Neural crest cell (in vitro differentiated cells): ENCODE measurements around the gene OR5H2. TPM values are rescaled to one million over a fixed set of nuclear protein-coding genes. Genes with fewer than 3 reads are reported as not detected.
"Not testable (repeated sequence)": the region's sequence is repeated elsewhere in the genome, so short reads cannot be mapped to it uniquely, and the experiment has no call there.

Experiments used
- DNase-seq: peaks from one replicate; pipeline ENCODE4 v3.0.0; 2021; ENCODE audit warnings: low read depth, mixed read lengths, low spot score
- H3K27ac Mint-ChIP-seq: one replicate; pipeline ENCODE4 v1.8.0; 2021; ENCODE audit warnings: mild to moderate bottlenecking, mixed read lengths; ENCODE audit not compliant: unreplicated experiment
- H3K27me3 Mint-ChIP-seq: 2 replicates; pipeline ENCODE4 v1.8.0; 2021; ENCODE audit warnings: low read depth, mild to moderate bottlenecking, mixed read lengths
- H3K36me3 Mint-ChIP-seq: 2 replicates; pipeline ENCODE4 v1.8.0; 2021; ENCODE audit warnings: low read depth, mild to moderate bottlenecking, mixed read lengths
- H3K4me1 Mint-ChIP-seq: 2 replicates; pipeline ENCODE4 v1.8.0; 2021; ENCODE audit warnings: mixed read lengths
- H3K4me3 Mint-ChIP-seq: one replicate; pipeline ENCODE4 v1.8.0; 2021; ENCODE audit warnings: mild to moderate bottlenecking, mixed read lengths
- H3K9me3 Mint-ChIP-seq: 2 replicates; pipeline ENCODE4 v1.8.0; 2021; ENCODE audit warnings: mixed read lengths
- long read RNA-seq: library from polyadenylated mRNA; unstranded; transcript quantifications from one replicate; pipeline ENCODE4 v2.0.0, GENCODE V29; 2020
- total RNA-seq: library from RNA; stranded (reverse); gene quantifications from 2 replicates; pipeline ENCODE4 v1.2.1, GENCODE V29; 2021
- TF ChIP-seq, protein P1 (sequence below): fragments of 200-600 bp; sonication (generic); conservative IDR thresholded peaks from 2 replicates; pipeline ENCODE4 v1.5.0; 2021; ENCODE audit warnings: antibody characterized with exemption, mild to moderate bottlenecking

The OR5H2 gene
- not detected in 2 replicates for total RNA-seq
- long read RNA-seq, result 0 reads

DNA sequence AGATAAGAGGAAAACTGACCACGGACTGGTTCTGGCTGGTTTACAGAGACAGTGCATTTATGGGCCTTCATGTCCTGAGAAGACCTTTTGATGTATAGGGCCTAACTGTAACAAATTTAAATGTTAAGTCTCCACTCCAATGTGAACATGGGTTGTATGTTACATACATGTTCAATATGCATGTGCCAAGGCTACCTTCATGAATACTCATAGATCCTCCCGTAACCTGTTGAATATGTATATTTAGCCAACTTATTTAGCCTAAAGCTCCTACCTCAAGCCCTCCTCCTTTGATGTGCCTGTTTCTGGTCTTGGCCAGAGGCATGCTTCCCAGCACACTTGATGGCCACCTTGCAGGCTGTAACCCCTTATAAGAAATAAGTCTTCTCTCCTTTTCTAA is at the start of gene OR5H2:
TSS of gene OR5H2 (plus strand) at position 301 of the 400 bp plus-strand sequence. CDS start 398 bp downstream, outside the sequence.
- Mint-ChIP-seq H3K27ac (no peak within 1 kb of the TSS), H3K9me3 (no peaks in the 10 kb centered on the region), H3K27me3 (peaks cover 4% of the 10 kb centered on the region), H3K4me1 (no peaks in the 10 kb centered on the region), H3K36me3 (no peaks in the 10 kb centered on the region), H3K4me3 (no peak within 1 kb of the TSS)
- DNase-seq, result no peak
- TF ChIP-seq, protein P1, sequence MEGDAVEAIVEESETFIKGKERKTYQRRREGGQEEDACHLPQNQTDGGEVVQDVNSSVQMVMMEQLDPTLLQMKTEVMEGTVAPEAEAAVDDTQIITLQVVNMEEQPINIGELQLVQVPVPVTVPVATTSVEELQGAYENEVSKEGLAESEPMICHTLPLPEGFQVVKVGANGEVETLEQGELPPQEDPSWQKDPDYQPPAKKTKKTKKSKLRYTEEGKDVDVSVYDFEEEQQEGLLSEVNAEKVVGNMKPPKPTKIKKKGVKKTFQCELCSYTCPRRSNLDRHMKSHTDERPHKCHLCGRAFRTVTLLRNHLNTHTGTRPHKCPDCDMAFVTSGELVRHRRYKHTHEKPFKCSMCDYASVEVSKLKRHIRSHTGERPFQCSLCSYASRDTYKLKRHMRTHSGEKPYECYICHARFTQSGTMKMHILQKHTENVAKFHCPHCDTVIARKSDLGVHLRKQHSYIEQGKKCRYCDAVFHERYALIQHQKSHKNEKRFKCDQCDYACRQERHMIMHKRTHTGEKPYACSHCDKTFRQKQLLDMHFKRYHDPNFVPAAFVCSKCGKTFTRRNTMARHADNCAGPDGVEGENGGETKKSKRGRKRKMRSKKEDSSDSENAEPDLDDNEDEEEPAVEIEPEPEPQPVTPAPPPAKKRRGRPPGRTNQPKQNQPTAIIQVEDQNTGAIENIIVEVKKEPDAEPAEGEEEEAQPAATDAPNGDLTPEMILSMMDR, result no peak

DNA sequence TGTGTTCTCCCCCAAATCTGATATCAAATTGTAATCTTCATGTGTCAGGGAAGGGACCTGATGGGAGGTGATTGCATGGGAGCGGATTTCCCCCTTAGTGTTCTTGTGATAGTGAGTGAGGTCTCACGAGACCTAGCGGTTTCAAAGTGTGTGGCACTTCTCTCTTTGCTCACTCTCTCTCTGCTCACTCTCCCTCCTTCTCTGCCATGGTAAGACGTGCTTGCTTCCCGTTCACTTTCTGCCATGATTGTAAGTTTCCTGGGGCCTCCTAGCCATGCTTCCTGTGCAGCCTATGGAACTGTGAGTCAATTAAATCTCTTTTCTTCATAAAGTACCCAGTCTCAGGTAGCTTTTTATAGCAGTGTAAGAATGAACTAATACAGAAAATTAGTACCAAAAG is 48.8 kb upstream of the OR5H2 start:
- Mint-ChIP-seq H3K4me1 (no peaks in the 10 kb centered on the region), H3K27me3 (no peaks in the 10 kb centered on the region), H3K9me3 (no peaks in the 10 kb centered on the region), H3K27ac (no peak overlapping the region), H3K4me3 (no peak overlapping the region), H3K36me3 (no peaks in the 10 kb centered on the region)
- DNase-seq, result no peak
- TF ChIP-seq, protein P1, result no peak

DNA sequence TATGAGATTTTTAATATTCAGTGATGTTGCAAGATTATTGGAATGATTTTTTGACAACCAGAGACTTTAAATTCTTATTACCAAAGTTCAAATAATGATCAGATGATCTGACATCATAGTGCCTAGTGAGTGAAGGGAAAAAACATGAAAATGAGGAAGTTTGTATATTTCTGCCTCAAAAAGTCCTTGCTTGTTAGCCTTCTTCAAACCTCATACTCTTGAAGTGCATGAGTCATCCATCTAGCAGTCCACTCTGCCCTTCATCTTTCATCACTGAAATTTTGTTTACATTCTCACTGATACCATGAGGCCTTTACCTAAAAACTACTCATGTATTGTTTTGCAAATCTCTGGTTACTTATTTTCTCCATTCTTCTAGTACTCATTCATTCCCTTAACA is 42.2 kb upstream of the OR5H2 start:
- no peaks in the 10 kb centered on the region for H3K27me3 Mint-ChIP-seq
- no peak overlapping the region for H3K4me3 Mint-ChIP-seq
- TF ChIP-seq, protein P1, result no peak
- no peaks in the 10 kb centered on the region for H3K36me3 Mint-ChIP-seq
- no peaks in the 10 kb centered on the region for H3K4me1 Mint-ChIP-seq
- H3K27ac Mint-ChIP-seq, result no peak overlapping the region
- no peaks in the 10 kb centered on the region for H3K9me3 Mint-ChIP-seq
- DNase-seq, result no peak

DNA sequence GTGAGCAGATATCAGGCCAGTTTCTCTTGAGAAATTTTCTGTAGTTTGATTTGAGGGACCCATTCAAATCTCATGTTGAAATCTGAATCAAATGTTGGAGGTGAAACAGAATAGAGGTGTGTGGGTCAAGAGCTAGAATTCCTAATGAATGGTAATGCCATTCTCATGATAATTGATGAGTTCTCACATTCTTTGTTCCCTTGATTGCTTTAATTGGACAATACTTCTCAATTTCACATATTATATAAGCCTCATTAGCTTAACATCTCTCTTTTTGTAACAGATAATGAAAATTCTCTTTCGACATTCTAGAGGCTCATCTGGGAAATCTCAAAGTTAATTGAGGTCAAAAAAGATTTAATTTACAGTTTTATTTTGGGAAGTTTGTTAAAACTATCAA is 40.1 kb upstream of the OR5H2 start:
- no peak for DNase-seq
- Mint-ChIP-seq H3K27me3 (no peaks in the 10 kb centered on the region), H3K27ac (no peak overlapping the region), H3K4me1 (no peaks in the 10 kb centered on the region), H3K36me3 (no peaks in the 10 kb centered on the region), H3K4me3 (no peak overlapping the region), H3K9me3 (no peaks in the 10 kb centered on the region)
- TF ChIP-seq, protein P1, result no peak

DNA sequence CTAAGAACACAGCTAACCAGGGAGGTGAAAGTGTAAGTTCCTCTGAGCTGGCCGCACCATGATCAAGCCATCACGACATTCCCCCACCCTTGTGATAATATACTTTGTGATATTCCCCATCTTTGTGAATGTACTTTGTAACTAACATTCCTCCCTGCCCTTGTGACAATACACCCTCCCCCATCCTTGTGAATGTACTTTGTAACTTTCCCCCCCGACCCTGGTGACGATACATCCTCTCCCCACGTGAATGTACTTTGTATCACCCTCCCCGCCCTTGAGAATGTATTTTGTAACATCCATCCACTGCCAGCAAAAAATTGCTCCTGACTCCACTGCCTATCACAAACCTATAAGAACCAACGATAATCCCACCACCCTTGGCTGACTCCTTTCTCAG is 38.5 kb upstream of the OR5H2 start:
- no peak overlapping the region for H3K4me3 Mint-ChIP-seq
- H3K36me3 Mint-ChIP-seq, result no peaks in the 10 kb centered on the region
- no peaks in the 10 kb centered on the region for H3K9me3 Mint-ChIP-seq
- H3K27me3 Mint-ChIP-seq, result no peaks in the 10 kb centered on the region
- no peaks in the 10 kb centered on the region for H3K4me1 Mint-ChIP-seq
- H3K27ac Mint-ChIP-seq, result no peak overlapping the region
- DNase-seq, result no peak
- TF ChIP-seq, protein P1, result no peak

DNA sequence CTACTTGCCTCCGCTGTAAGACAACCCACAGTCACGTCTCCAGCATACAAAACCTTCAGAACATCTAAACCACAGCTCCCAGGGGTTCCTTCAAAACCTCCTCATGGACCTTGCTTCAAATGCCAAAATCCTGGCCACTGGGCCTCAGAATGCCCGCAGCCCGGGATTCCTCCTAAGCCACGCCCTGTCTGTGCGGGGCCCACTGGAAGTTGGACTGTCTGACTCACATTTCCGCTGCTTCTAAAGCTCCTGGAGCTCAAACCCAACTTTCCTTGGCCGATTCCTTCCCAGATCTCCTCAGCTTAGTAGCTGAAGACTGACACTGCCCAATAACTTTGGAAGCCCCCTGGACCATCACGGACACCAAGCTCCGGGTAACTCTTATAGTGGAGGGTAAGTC is 36.2 kb upstream of the OR5H2 start:
- DNase-seq, result no peak
- Mint-ChIP-seq H3K36me3 (no peaks in the 10 kb centered on the region), H3K9me3 (no peaks in the 10 kb centered on the region), H3K4me1 (no peaks in the 10 kb centered on the region), H3K27me3 (no peaks in the 10 kb centered on the region), H3K4me3 (no peak overlapping the region), H3K27ac (no peak overlapping the region)
- TF ChIP-seq, protein P1, result no peak

DNA sequence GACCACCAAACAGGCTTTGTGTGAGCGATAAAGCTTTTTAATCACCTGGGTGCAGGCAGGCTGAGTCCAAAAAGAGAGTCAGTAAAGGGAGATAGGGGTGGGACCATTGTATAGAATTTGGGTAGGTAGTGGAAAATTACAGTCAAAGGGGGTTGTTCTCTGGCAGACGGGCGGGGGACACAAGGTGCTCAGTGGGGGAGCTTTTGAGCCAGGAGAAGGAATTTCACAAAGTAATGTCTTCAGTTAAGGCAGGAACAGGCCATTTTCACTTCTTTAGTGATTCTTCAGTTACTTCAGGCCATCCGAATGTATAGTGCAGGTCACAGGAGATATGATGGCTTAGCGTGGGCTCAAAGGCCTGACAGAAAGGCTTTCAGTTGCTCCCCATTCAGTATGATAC is 26.3 kb upstream of the OR5H2 start:
- not testable (repeated sequence) for DNase-seq, H3K36me3 Mint-ChIP-seq, H3K4me1 Mint-ChIP-seq, H3K27me3 Mint-ChIP-seq, H3K9me3 Mint-ChIP-seq, H3K27ac Mint-ChIP-seq, H3K4me3 Mint-ChIP-seq
